K562 (cell line): ENCODE measurements around the gene CCN5. TPM values are rescaled to one million over a fixed set of nuclear protein-coding genes. Genes with fewer than 3 reads are reported as not detected.

Source experiments
- CREB3 ChIP-seq: fragments of 450-650 bp; conservative IDR thresholded peaks from 2 replicates; pipeline ENCODE4 v1.6.1; 2016; ENCODE audit warnings: missing genetic modification characterization, low read depth, mild to moderate bottlenecking, missing compliant biosample characterization, moderate library complexity
- ETV1 ChIP-seq: fragments of 450-650 bp; conservative IDR thresholded peaks from 2 replicates; pipeline ENCODE4 v1.6.1; 2016; ENCODE audit warnings: missing genetic modification characterization, control low read depth, low read depth, missing compliant biosample characterization
- GTF2B ChIP-seq: IDR thresholded peaks from 2 replicates; pipeline ENCODE4 v1.6.1; 2011; ENCODE audit not compliant: insufficient read length; ENCODE audit errors: extremely low read depth
- HDAC6 ChIP-seq: IDR thresholded peaks from 2 replicates; pipeline ENCODE4 v1.6.1; 2012; ENCODE audit warnings: low read depth, mild to moderate bottlenecking, control low read depth, inconsistent platforms, low read length, moderate library complexity
- NONO ChIP-seq, 2 experiments: fragments of 200-400 bp in 1 of 2; fragments of 450-650 bp in 1 of 2; formaldehyde crosslinking in 1 of 2; IDR thresholded peaks; 2 replicates each; pipeline ENCODE4 v1.6.1; 2017; ENCODE audit warnings: low read depth in 2 of 2, mild to moderate bottlenecking in 2 of 2, moderate library complexity in 2 of 2, low read length in 1 of 2
- NR2C2 ChIP-seq, 2 experiments: fragments of 200-800 bp in 1 of 2; sonication (Bioruptor generic) in 1 of 2; sonication (generic) in 1 of 2; formaldehyde crosslinking in 1 of 2; IDR thresholded peaks; 2 replicates each; pipeline versions ENCODE4 v1.6.1 to v1.8.0; 2016 to 2022; ENCODE audit warnings: mild to moderate bottlenecking in 1 of 2, missing compliant biosample characterization in 1 of 2, missing genetic modification characterization in 1 of 2, missing genetic modification reagents in 1 of 2
- POLR2AphosphoS2 ChIP-seq: IDR thresholded peaks from 2 replicates; pipeline ENCODE4 v1.6.1; 2012; ENCODE audit warnings: low read length, improper control_type of control experiment
- WHSC1 ChIP-seq: IDR thresholded peaks from one replicate; pipeline ENCODE4 v1.6.1; 2012; ENCODE audit warnings: low read length, control low read depth, inconsistent platforms
- ZNF444 ChIP-seq: fragments of 250-450 bp; sonication (Bioruptor Pico); IDR thresholded peaks from 2 replicates; pipeline ENCODE4 v1.4.0; 2020; ENCODE audit warnings: mild to moderate bottlenecking, moderate library complexity
- polyA plus RNA-seq, 8 experiments: library from polyadenylated mRNA; depleted of rRNA in 4 of 8; stranded (reverse) in 5 of 8; unstranded in 3 of 8; fragments of >200 nt; fragmentation: Nextera tagmentation in 2 of 8; fragmentation: Illumina TruSeq in 1 of 8; extraction: Ambion mirVana in 2 of 8; extraction: Trizol in 1 of 8; gene quantifications; 2 replicates each; pipeline versions ENCODE4 v1.2.1 to v1.2.3, GENCODE V29; 2011 to 2014; ENCODE audit warnings: inconsistent platforms in 1 of 8, missing spikeins in 1 of 8
- total RNA-seq, 7 experiments: library from RNA; depleted of rRNA in 6 of 7; stranded (reverse); fragments of >200 nt in 6 of 7; fragmentation: Illumina TruSeq in 2 of 7; extraction: Trizol in 2 of 7; gene quantifications; 2 replicates each; pipeline versions ENCODE4 v1.2.1 to v1.2.3, GENCODE V29; 2011 to 2021; ENCODE audit warnings: low replicate concordance in 1 of 7

Gene CCN5
- total and polyA plus RNA-seq, 9 of the 15 experiments (the other 6 are each of a cell fraction or from before 2014, with no cell fraction given) = not detected

GRCh38 chr20:44700306-44700705, 14.9 kb upstream of the CCN5 start (continued):
- TF ChIP-seq CREB3 (tag) = no peak
- TF ChIP-seq ZNF444 (CRISPR knock-in tag) = no peak
- no peak for TF ChIP-seq HDAC6
- no peak for TF ChIP-seq WHSC1
- TF ChIP-seq ETV1 (tag) = no peak
- no peak for TF ChIP-seq GTF2B
- no peak for TF ChIP-seq POLR2AphosphoS2
- TF ChIP-seq NR2C2 (CRISPR knock-in tag; IDR thresholded peaks at IDR 0.05) = no peak
- no peak for TF ChIP-seq NR2C2 (tag; IDR thresholded peaks at IDR 0.05)
- TF ChIP-seq NONO (IDR thresholded peaks at IDR 0.05; ENCODE audit: low read depth in 2 of 2, low read length in 1 of 2) = no peak
